ENCODE measurements around the gene COPS3.

COPS3 gene

DNA sequence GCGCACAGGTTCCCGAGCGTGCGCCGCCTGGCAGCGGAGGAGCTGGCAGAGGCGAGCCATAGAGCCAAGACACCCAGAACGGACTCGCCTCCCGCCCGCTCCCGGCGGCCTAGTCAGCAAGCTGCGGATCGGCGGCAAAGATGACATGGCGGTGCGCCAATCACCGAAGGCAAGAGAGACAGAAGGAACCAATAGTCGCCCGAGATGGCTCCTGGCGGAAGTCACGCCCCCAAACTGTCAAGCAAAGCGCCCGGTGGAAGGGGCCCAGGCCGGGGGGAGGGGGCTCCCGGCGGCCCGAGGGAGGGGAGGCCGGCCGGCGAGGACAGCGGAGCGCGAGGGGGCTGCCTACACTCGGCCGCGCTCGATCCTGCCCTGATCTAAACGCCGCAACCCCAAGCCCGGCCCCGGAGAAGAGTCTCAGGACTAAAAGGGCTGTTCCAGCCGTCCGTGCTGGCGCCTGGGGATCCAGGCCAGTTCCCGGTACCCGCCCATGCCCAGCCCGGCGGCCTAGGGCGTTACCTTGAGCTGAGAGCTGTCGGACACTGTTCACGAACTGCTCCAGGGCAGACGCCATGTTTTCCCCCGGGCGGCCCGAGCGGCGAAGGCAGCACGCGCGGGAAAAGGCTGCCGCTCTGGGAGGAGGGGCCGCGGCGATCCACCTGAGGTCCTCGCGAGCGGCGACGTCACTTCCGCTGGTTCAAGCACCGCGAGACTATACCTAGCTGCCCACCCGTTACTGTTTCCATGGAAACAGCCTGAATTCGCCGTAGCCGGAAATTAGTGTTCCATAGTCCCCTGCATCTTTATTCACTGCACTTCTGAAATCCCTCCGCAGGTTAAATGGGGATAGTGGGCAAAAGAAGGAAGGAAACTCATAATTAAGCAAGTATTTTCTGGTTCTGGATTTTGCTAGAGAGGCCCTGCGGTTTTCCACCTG is at the start of gene COPS3:
Gene COPS3 (minus strand): TSS at position 634 of the 937 bp plus-strand sequence. CDS start 60 bp downstream, at position 574.
- in situ Hi-C loops (cut with MboI; ENCODE audit: low sequenced_read_pairs): no loop called here

DNA sequence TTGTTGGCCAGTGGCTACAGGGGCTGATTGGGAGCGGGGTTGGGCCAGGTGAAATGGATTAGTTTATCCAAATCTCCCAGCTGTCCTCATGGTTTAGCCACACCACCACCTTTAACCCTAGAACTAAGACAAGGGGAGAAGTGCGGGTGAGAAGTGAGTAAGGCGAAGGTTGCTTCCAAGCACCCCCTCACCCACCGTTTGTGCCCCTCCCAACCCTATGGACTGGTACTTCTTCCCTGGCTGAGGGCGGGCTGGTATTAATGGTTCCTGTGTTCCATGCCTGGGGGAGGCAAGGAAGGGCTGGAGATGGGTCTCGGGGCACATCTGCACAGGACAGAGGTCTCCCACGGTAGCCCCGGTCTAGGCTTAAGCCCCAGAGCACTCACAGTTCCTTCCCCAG is 47.2 kb upstream of the COPS3 start:
- in situ Hi-C loops (cut with MboI; ENCODE audit: low sequenced_read_pairs): no loop called here

DNA sequence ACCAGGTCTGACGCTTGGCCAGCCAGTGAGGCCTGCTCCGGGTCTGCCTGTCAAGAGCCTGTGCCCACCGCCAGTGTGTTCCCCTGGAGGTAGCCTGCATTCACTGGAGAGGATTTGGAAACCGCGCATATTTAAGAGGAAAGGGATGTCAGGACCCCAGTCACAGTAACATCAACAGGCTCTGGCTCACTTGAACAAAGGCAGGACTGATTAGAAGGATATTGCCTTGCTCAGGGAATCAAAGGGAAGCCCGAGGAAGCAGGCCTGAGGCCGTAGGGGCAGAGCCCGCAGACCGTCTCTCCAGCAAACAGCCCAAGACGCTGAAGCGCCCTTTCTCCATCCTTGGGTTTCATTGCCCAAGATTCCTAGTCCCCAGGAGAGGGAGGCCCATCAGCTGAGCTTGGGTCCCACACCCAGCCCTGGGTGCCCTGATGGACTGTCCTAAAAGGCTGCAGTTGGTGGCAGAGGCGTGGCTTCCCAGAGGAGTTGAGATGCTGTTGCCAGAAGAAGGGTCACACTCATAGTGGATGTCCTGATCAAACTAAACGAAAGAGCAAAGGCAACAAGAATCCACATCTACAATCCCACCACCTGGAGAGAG is 45.3 kb upstream of the COPS3 start:
- in situ Hi-C loops (cut with MboI; ENCODE audit: low sequenced_read_pairs): no loop called here

DNA sequence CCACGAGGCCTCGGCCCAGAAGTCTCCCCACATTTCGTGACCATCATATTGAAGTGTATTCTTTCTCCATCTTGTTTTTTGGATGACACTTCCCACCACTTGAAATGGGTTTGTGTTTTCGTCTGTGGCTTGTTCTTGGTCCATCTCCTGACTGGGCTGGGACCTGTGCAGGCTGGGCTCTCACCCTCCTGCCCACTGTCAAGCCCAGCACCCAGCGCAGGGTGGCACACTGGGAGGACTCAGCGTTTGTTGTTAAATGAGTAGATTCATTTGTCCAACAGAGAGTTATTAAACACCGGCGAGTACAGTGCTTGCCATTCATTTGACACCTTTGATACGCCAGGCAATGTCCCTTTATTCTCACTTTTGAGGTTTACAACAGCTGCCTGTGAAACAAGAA is 44.8 kb upstream of the COPS3 start:
- in situ Hi-C loops (cut with MboI; ENCODE audit: low sequenced_read_pairs): no loop called here

DNA sequence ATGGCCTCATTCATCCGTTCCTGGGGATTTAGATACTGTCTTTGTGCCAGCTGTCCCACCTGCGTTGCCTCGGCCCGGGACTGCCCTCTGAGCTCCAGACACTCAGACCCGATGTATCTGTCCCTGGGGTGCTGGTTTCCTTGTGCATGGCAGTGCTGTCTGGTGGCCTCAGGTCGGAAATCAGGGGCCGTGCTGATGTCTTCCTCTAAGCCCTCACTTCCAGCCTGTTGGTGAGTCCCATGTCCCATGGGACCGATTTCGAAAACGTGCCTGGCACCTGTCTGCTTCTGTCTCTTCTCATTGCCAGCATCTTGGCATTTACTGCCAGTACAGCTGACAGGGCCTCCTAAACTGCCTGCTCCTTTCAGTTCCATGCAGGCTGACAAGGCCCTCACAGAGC is 44.2 kb upstream of the COPS3 start:
- in situ Hi-C loops (cut with MboI; ENCODE audit: low sequenced_read_pairs): no loop called here

DNA sequence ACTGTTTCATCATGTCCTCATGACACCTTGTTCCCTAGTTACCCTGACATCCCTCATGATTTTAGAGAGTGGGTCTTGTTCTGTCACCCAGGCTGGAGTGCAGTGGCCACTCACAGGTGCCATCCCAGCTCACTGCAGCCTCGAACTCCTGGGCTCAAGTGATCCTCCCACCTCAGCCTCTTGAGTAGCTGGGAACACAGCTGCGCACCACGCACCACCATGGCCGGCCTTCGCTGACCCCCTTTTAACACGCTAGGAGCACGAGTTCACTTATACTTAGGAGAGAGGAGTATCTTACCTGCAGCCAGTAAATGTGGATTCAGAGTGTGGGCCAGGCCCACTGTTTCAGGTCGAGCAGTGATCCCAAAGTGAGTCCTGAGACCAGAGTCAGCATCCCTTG is 43.6 kb upstream of the COPS3 start:
- in situ Hi-C loops (cut with MboI; ENCODE audit: low sequenced_read_pairs): loop anchor here (25.0 kb wide), 1 partner anchor 887 kb away; no protein-coding TSS in a partner anchor

DNA sequence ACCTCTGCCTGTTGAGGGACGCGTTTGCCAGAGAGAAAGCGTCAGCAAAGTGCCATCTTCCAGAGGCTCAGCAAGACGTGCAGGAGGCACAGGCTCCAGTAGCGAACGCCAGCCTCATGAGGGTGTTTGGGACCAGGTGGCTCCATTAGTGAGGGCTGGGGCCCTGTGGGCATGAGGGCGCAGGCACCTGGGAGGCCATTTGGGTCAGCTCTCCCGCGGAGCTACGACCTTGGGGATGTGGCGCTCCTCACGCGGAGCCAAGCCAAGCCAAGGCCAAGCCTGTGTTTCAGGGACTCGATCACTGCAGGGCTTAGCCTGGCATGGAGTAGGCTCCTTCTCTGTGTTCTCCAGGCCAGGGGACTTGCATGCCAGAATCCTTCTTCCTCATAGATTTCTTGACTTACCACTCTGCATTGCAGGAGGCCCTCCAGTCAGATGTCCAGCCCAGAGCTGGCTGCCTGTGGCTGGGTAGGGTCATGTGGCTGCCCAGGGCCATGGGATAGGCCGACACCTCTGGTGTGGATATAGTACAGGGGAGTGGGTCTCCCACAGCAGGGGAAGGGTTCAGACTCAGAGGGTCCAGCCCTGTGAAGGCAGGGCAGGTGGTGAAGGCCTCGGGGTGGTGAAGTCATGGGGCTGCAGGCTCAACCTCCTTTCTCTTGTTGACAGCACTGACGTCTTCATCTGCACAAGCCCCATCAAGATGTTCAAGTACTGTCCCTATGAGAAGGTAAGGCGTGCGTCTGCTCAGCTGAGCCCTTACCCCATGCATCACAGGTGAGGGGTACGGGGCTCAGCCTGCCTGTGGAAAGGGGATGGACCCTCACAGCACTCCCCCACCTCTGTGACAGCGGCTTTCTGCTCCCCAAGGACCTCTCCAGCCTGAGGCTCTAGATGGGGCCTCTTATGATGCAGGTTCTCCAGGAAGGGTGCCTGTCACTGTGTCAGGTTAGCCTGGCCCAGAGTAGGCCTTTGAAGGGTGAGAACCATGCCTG is 41.8 kb upstream of the COPS3 start:
- in situ Hi-C loops (cut with MboI; ENCODE audit: low sequenced_read_pairs): loop anchor here (25.0 kb wide), 1 partner anchor 886 kb away; no protein-coding TSS in a partner anchor

DNA sequence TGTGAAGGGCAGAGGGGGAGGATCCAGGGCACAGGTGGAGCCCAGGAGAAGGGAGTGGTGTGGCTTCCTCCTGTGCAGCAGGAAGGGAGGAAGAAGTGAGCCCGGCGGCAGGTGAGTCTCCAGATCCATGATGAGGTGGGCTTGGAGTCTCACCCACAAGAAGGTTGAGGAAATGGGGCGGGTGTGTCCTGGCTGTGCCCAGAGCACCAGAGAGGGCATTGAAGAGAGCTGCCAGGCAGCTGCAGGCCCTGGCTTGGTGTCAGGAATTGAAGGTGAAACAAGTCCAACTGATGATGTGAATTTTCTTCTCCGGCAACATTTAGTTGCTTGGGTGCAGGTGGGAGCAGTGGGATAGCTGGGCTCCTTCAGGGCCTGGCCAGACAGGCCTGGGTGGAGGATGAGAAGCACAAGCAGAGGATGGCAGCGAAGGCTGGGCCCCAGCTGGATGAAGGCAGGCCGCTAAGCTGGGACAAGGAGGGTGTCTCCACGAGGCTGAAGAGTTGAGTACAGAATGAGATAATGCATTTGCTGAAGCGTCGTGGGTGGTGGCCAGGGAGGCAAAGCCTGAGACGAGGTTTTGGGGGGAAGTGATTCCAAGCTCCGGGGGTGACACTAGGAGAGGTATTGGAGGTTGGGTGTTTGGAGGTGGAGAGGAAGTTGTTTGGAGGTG is 40.4 kb upstream of the COPS3 start:
- in situ Hi-C loops (cut with MboI; ENCODE audit: low sequenced_read_pairs): loop anchor here (25.0 kb wide), 1 partner anchor 884 kb away; no protein-coding TSS in a partner anchor

DNA sequence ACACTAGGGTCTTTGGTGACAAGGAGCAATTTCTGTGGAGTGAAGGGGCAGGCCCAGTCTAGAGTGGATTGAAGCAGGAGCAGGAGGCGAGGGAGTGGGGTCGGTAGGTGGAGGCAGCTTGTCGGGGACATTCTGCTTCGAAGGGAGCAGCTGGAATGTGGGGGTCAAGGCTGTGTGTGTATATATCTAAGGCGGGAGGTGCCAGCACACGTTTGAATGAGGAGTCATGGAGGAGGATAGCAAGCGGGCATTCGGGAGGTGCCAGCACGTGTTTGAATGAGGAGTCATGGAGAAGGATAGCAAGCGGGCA is 39.8 kb upstream of the COPS3 start:
- in situ Hi-C loops (cut with MboI; ENCODE audit: low sequenced_read_pairs): loop anchor here (25.0 kb wide), 1 partner anchor 884 kb away; no protein-coding TSS in a partner anchor

DNA sequence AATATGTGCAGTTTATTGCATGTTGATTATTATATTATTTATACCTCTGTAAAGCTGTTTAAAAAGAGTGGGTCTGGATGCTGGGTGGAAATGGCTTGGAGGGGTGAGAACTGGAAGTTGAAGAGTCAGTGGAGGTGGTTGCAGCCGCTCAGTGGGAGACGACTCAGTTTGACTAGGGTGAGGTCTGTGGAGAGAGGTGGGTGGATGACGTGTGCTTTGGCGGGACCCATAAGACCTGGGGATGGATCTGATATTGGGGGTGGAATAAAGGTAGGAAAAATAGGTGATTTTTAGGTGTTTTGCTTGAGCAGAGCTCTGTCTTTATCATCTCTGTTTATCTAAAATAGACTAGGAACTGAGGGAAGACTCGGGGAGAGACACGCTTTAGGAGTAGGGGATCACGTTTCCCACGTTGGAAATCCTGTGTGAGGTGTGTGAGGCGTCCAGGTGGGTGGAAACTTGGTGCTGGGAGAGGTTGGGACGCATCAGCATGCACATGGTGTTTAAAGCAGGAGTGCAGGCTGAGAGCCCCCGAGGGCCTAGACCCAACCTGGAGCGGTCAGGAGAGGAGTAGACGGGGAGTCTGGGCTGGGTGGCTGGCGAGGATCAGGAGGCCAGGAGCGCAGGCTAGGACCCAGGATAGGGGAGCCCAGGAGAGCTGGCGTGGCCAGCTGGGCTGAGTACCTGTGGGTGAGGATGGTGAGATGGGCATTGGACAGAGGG is 39.3 kb upstream of the COPS3 start:
- in situ Hi-C loops (cut with MboI; ENCODE audit: low sequenced_read_pairs): loop anchor here (25.0 kb wide), 1 partner anchor 883 kb away; no protein-coding TSS in a partner anchor

DNA sequence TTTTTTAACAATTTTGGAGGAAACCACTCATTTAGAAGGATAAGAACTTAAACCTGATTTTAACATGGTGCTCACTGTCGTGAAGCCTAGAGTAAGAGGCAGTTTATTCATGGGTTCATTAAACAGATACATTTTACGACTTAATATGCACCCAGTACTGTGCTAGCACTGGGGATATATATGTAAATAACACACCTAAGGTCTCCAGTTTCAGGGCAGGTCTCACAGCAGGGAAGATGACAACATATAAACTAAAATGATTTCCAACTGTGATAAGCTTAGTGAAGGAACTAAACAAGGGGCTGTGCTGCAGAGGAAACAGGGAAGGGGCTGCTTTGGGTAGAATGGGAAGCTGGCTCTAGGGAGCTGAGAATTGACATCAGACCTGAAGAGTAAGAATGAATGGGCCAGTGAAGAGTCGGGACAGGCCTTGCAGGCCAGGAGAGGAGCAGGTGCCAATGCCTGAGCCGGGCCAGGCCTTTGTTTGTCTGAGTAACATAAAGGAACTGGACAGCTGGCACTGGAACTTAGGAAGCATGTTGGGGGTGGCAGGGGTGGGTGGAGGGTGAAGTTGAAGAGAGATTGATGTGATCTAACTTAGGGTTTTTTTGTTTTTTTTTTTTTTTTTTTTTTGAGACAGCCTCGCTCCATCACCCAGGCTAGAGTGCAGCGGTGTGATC is 34.2 kb upstream of the COPS3 start:
- in situ Hi-C loops (cut with MboI; ENCODE audit: low sequenced_read_pairs): loop anchor here (25.0 kb wide), 1 partner anchor 878 kb away; no protein-coding TSS in a partner anchor

DNA sequence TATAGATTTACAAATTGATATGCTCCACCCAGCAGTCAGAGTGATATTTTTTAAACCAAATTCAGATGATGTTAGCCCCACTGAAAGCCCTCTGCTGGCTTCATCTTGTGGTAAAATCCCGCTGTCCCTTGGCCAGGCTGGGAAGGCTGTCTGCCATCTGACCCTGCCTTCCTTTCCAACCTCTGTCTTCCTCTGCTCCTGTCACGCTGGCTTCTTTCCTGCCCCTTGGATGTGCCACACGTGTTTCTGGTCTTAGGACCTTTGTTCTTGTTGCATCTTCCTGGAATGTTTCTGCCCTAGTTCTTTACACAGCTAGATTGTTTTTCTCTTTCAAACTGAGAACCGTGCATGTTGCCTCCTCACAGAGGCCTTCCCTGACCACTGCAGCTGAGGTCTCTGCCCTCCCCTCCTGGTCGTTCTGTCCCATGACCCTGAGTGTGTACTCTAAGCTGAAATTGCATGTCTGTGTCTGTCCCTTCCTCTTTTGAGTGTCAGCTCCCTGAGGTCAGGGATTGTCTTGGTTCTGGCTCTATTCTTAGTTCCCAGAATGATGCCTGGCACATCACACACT is 33.5 kb upstream of the COPS3 start:
- in situ Hi-C loops (cut with MboI; ENCODE audit: low sequenced_read_pairs): loop anchor here (25.0 kb wide), 1 partner anchor 877 kb away; no protein-coding TSS in a partner anchor

DNA sequence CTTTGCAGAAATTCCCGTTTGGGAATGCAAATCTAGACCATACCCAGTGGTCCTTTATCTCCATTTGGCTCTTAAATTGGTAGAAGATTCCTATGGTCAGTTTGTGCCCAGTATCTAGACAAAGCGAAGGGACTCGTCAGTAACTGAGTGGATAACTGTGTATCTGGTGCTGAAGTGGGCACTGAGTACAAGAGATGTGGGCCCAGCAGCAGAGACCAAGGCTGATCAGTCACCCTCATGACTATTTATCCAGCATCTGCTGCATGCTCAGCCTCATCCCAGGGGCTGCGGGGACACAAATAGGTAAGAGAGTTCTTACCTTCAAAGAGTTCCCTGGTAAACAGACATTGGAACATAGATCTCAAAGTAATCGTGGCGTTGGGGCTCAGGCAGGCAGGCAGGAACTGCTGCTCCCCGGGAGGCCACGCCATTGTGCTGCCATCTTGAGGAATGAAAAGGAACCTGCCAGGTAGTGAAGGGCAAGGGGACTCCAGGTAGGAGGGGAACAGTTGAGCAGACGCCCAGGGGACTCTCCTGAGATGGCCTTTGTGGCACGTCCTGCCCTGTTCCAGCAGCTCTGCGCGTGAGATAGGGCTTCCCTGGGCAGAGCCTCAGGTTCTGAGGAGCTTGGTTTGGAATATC is 32.4 kb upstream of the COPS3 start:
- in situ Hi-C loops (cut with MboI; ENCODE audit: low sequenced_read_pairs): loop anchor here (25.0 kb wide), 1 partner anchor 876 kb away; no protein-coding TSS in a partner anchor

DNA sequence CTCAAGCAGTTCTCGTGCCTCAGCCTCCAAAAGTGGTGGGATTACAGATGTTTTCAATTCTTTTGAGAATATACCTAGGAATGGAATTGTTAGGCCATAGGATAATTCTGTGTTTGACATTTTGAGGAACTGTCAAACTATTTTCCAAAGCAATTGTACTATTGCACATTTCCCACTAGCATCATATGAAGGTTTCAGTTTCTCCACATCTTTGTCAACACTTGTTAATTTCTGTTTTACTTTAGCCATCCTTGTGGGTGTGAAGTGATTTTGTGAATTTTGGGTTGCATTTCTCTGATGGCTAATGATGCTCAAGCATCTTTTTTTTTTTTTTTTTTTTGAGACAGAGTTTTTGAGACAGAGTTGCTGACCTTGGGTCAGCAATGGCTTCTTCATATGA is 28.3 kb upstream of the COPS3 start:
- in situ Hi-C loops (cut with MboI; ENCODE audit: low sequenced_read_pairs): loop anchor here (25.0 kb wide), 1 partner anchor 872 kb away; no protein-coding TSS in a partner anchor

DNA sequence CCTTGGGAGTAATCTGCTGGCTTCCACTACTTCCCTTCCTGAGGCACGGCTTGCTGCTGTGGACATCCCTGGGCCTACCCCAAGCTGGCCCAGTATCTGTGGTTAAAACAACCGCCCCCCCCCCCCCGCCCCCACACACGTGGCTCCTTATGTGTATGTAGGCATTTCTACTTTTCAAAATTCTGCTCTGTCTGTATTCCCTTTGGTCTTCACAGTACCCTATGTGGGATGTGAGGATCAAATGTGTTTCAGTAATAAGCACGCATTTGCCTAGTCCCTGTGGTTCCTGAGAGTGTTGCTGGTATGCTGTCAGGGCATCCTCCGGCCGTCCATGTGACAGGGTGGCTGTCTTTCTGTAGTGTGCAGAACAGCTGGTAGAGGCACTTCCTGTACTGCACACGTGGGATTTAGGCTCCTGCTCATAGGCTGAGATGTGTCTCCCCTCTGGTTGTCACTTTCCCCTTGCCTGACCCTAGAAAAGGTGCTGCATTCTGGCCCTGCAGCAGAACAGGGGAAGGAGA is 24.3 kb upstream of the COPS3 start:
- in situ Hi-C loops (cut with MboI; ENCODE audit: low sequenced_read_pairs): loop anchor here (25.0 kb wide), 1 partner anchor 868 kb away; no protein-coding TSS in a partner anchor

DNA sequence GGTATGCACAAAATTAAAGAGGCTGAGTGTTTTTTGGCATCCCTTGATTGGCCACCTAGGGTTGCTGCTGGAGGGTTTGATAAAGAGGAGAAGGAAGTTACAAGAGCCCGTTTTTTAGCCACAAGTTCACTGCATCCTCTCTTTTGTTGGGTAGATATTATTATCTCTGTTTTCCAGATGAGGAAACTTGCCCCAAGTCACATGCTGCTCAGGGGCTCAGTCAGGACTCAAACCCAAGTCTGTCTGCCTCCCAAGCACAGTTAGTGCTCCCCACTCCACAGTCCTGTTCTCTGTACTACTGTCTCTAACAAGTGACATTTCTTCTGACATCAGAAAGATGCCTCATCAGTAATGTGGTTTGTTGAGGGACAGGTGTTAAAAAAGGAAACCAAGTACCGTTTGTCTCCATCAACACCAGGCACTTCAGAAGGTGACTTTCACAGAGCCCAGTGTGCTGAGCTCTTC is 23.5 kb upstream of the COPS3 start:
- in situ Hi-C loops (cut with MboI; ENCODE audit: low sequenced_read_pairs): loop anchor here (25.0 kb wide), 1 partner anchor 867 kb away; no protein-coding TSS in a partner anchor

DNA sequence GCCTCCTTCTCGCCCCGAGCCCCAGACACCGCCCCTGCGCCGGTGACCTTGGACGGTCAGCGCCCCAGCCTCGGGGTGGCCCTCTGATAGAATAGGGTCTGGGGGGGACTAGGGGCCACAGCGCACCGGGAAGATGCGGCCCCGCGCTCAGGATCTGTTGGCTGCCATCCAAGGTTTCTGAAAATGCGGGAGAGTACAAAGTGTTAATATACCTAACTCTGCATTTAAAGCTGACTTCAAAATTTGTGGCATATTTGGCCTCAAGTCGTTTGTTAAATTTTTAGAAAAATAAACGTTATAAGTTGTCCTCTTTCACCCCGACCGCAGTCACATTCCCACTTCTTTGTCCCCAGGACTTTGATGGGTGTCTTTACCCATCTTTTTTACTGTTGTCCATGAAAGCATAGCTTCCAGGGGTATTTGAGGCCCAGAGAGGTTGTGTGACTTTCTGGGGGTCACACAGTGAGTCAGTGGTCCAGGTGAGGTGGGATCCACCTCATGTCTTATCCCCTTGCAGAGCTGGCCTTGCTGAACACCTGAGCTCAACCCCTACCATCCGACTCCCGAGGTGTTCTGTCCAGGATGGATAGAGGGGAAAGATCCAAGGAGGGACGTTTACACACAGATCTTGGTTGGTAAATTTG is 22.9 kb upstream of the COPS3 start:
- in situ Hi-C loops (cut with MboI; ENCODE audit: low sequenced_read_pairs): loop anchor here (25.0 kb wide), 1 partner anchor 867 kb away; no protein-coding TSS in a partner anchor

Data from HL-60/S4 (cell line).